CD4-positive, alpha-beta T cell treated with Interleukin-6 for 4 hours (primary cell): ENCODE measurements around the gene SLC38A3.
A peak's percentile ranks its signal among the peaks of the same experiment; 100 is the strongest.
"Not testable (repeated sequence)": the region's sequence is repeated elsewhere in the genome, so short reads cannot be mapped to it uniquely, and the experiment has no call there.

Source experiments
- DNase-seq: peaks from one replicate; pipeline ENCODE4 v3.0.0-alpha.2; 2020; ENCODE audit warnings: mixed read lengths

SLC38A3 gene

GRCh38 chr3:50256978-50257890 lies 52.2 kb downstream of the SLC38A3 start:
- peak; percentile 56 for DNase-seq

GRCh38 chr3:50258029-50258680 lies 53.1 kb downstream of the SLC38A3 start:
- DNase-seq: no peak

GRCh38 chr3:50258979-50259378 lies 53.9 kb downstream of the SLC38A3 start:
- no peak for DNase-seq

- DNase-seq: no peak
Measured at GRCh38 chr3:50259432-50260026, 54.5 kb downstream of the SLC38A3 start.

- DNase-seq: peak; percentile 84
Measured at GRCh38 chr3:50260027-50260941, 55.2 kb downstream of the SLC38A3 start.

- DNase-seq: no peak
Measured at GRCh38 chr3:50260942-50261441, 55.9 kb downstream of the SLC38A3 start.

GRCh38 chr3:50261505-50261904 lies 56.4 kb downstream of the SLC38A3 start:
- DNase-seq: no peak

GRCh38 chr3:50262200-50262599 lies 57.1 kb downstream of the SLC38A3 start:
- DNase-seq: not testable (repeated sequence)

- DNase-seq: no peak
Measured at GRCh38 chr3:50262778-50263177, 57.7 kb downstream of the SLC38A3 start.

GRCh38 chr3:50263478-50264382 lies 58.7 kb downstream of the SLC38A3 start:
- no peak for DNase-seq

- DNase-seq: no peak
Measured at GRCh38 chr3:50264383-50264963, 59.4 kb downstream of the SLC38A3 start.

GRCh38 chr3:50264964-50265485 lies 60.0 kb downstream of the SLC38A3 start:
- DNase-seq: no peak

GRCh38 chr3:50265571-50265970 lies 60.5 kb downstream of the SLC38A3 start:
- no peak for DNase-seq

- no peak for DNase-seq
Measured at GRCh38 chr3:50266017-50266416, 60.9 kb downstream of the SLC38A3 start.

- DNase-seq: no peak
Measured at GRCh38 chr3:50266836-50267235, 61.8 kb downstream of the SLC38A3 start.

GRCh38 chr3:50267280-50267913 lies 62.3 kb downstream of the SLC38A3 start:
- no peak for DNase-seq

- DNase-seq: no peak
Measured at GRCh38 chr3:50268276-50268675, 63.2 kb downstream of the SLC38A3 start.

- no peak for DNase-seq
Measured at GRCh38 chr3:50268703-50269451, 63.8 kb downstream of the SLC38A3 start, which contains the start of gene SEMA3B. Gene SEMA3B (plus strand): TSS chr3:50269147. CDS start chr3:50269241, 94 bp downstream.

- no peak for DNase-seq
Measured at GRCh38 chr3:50269460-50269859, 64.4 kb downstream of the SLC38A3 start.
